ENCODE results near the gene ARHGAP8.
A peak's percentile ranks its signal among the peaks of the same experiment; 100 is the strongest.

The ARHGAP8 gene

GRCh38 chr22:44711241-44711560, 41.2 kb upstream of the ARHGAP8 start:
- Histone ChIP-seq H2AFZ (ENCODE audit: low read length) (no peak overlapping the region), H3K79me2 (ENCODE audit: insufficient read depth, low read length) (no peaks in the 10 kb centered on the region), H3K9ac (ENCODE audit: low read depth, low read length, poor library complexity, severe bottlenecking) (peak overlapping the region; percentile 18), H3K36me3 (ENCODE audit: insufficient read depth, low read length) (no peaks in the 10 kb centered on the region), H3K9me2 (replicated peaks; ENCODE audit: low read depth, low read length) (no peaks in the 10 kb centered on the region), H3K4me2 (ENCODE audit: low read depth, low read length, poor library complexity, severe bottlenecking) (no peak overlapping the region), H3F3A (ENCODE audit: low read depth) (no peaks in the 10 kb centered on the region), H4K20me1 (ENCODE audit: insufficient read depth, low read length, poor library complexity, severe bottlenecking) (no peaks in the 10 kb centered on the region), H3K4me1 (ENCODE audit: insufficient read depth, low read length, poor library complexity, severe bottlenecking) (peaks cover 15% of the 10 kb centered on the region), H3K27me3 (ENCODE audit: insufficient read depth, low read length, poor library complexity, severe bottlenecking) (no peaks in the 10 kb centered on the region), H3K4me3 (ENCODE audit: low read length, poor library complexity, severe bottlenecking) (no peak overlapping the region), H3K9me3 (ENCODE audit: insufficient read depth, low read depth, low read length) (no peaks in the 10 kb centered on the region)
- no peak for TF ChIP-seq EZH2phosphoT487 (IDR thresholded peaks at IDR 0.05; ENCODE audit: borderline replicate concordance)
- TF ChIP-seq CTCF (conservative IDR thresholded peaks at IDR 0.05; ENCODE audit: low read length) = no peak

GRCh38 chr22:44711690-44712555, 40.5 kb upstream of the ARHGAP8 start:
- Histone ChIP-seq H3K4me3 (ENCODE audit: low read length, poor library complexity, severe bottlenecking) (no peak overlapping the region), H3K27me3 (ENCODE audit: insufficient read depth, low read length, poor library complexity, severe bottlenecking) (no peaks in the 10 kb centered on the region), H3K79me2 (ENCODE audit: insufficient read depth, low read length) (no peaks in the 10 kb centered on the region), H3K4me2 (ENCODE audit: low read depth, low read length, poor library complexity, severe bottlenecking) (no peak overlapping the region), H4K20me1 (ENCODE audit: insufficient read depth, low read length, poor library complexity, severe bottlenecking) (no peaks in the 10 kb centered on the region), H3K9ac (ENCODE audit: low read depth, low read length, poor library complexity, severe bottlenecking) (peak overlapping the region; percentile 18), H3K36me3 (ENCODE audit: insufficient read depth, low read length) (no peaks in the 10 kb centered on the region), H2AFZ (ENCODE audit: low read length) (no peak overlapping the region), H3K4me1 (ENCODE audit: insufficient read depth, low read length, poor library complexity, severe bottlenecking) (peaks cover 15% of the 10 kb centered on the region), H3K9me3 (ENCODE audit: insufficient read depth, low read depth, low read length) (no peaks in the 10 kb centered on the region), H3K9me2 (replicated peaks; ENCODE audit: low read depth, low read length) (no peaks in the 10 kb centered on the region), H3F3A (ENCODE audit: low read depth) (no peaks in the 10 kb centered on the region)
- TF ChIP-seq CTCF (conservative IDR thresholded peaks at IDR 0.05; ENCODE audit: low read length) = no peak
- TF ChIP-seq EZH2phosphoT487 (IDR thresholded peaks at IDR 0.05; ENCODE audit: borderline replicate concordance) = no peak

GRCh38 chr22:44712962-44713361, 39.4 kb upstream of the ARHGAP8 start:
- Histone ChIP-seq H3K4me2 (ENCODE audit: low read depth, low read length, poor library complexity, severe bottlenecking) (no peak overlapping the region), H4K20me1 (ENCODE audit: insufficient read depth, low read length, poor library complexity, severe bottlenecking) (no peaks in the 10 kb centered on the region), H3K79me2 (ENCODE audit: insufficient read depth, low read length) (no peaks in the 10 kb centered on the region), H2AFZ (ENCODE audit: low read length) (no peak overlapping the region), H3K9ac (ENCODE audit: low read depth, low read length, poor library complexity, severe bottlenecking) (no peak overlapping the region), H3K4me1 (ENCODE audit: insufficient read depth, low read length, poor library complexity, severe bottlenecking) (peaks cover 15% of the 10 kb centered on the region), H3F3A (ENCODE audit: low read depth) (no peaks in the 10 kb centered on the region), H3K4me3 (ENCODE audit: low read length, poor library complexity, severe bottlenecking) (no peak overlapping the region), H3K27me3 (ENCODE audit: insufficient read depth, low read length, poor library complexity, severe bottlenecking) (no peaks in the 10 kb centered on the region), H3K9me2 (replicated peaks; ENCODE audit: low read depth, low read length) (no peaks in the 10 kb centered on the region), H3K36me3 (ENCODE audit: insufficient read depth, low read length) (no peaks in the 10 kb centered on the region), H3K9me3 (ENCODE audit: insufficient read depth, low read depth, low read length) (no peaks in the 10 kb centered on the region)
- TF ChIP-seq EZH2phosphoT487 (IDR thresholded peaks at IDR 0.05; ENCODE audit: borderline replicate concordance) = no peak

Data from Loucy (cell line).